HK-2 (cell line): Measurements from ENCODE around the gene BCAP29.
"Not testable (repeated sequence)": the region's sequence is repeated elsewhere in the genome, so short reads cannot be mapped to it uniquely, and the experiment has no call there.

Experiments
- DNase-seq: peaks from one replicate; pipeline ENCODE4 v3.0.0-alpha.2; 2018; ENCODE audit not compliant: unreplicated experiment

The BCAP29 gene, protein sequence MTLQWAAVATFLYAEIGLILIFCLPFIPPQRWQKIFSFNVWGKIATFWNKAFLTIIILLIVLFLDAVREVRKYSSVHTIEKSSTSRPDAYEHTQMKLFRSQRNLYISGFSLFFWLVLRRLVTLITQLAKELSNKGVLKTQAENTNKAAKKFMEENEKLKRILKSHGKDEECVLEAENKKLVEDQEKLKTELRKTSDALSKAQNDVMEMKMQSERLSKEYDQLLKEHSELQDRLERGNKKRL

DNA sequence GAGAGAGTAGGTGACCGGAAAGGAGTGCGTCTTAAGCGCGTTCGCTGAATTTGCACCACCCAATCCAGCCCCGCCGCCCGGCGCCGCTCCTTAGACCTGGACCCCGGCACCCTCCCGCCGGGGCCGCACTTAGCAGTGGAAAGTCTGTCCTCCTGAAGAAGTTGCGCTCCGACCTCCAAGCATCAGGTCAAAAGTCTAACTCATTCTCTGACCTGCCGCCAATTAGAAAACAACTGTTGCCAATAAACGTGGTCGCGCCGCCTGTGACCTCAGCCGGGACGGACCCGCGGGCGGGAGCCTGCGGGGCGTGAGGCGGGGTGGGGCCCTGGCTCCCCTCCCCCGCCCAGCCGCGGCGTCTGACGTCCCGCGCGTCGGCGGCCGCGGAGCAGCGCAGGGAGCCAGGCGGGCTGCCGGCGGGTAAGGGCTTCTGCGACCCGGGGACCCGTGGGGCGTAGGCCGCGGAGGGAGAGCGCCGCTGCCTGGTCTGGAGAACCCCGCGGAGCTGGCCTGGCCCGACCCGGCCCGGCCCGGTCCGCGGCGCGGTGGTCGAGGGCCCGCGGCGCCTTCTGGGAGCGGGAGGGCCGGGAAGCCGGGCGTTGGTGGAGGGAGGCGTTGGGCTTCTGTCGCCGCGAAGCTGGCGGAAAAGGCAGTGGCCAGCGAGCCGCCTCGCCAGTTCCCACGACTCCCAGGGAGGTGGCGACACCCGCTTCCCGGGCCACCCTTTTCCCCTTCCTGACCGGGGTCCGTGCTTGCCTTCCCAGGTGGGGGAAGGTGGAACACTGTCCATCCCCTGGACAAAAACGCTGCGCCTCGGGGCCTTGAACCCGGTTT lies at the start of gene BCAP29:
Gene BCAP29, plus strand, starts transcription at position 362 of the 831 bp plus-strand sequence. CDS start 527 bp downstream, outside the sequence.
- peak; percentile 83 for DNase-seq

DNA sequence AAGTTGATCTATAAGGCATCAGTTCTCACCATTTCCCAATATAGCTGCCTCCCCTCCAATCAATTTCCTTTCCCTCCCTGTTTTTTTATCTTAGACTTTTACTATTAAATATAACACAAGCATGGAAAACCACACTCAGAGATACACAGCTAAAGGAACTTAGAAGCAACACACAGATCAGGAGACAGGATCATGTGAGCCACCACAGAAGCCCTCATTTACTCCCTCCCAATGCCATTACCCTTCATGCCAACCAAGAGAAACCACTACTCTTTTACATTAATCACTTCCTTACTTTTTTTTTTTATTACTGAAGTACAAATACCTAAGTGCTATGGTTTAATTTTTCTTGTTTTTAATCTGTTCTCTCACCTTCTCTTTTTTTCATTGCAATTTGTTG lies 49.3 kb upstream of the BCAP29 start:
- DNase-seq = no peak

DNA sequence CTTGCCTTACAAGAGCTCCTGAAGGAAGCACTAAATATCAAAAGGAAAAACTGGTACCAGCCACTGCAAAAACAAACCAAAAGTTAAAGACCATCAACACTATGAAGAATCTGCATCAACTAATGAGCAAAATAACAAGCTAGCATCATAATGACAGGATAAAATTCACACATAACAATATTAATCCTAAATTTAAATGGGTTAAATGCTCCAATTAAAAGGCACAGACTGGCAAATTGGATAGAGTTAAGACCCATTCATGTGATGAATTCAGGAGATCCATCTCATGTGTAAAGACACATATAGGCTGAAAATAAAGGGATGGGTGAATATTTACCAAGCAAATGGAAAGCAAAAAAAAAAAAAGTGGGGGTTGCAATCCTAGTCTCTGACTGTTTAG lies 45.9 kb upstream of the BCAP29 start:
- DNase-seq = no peak

DNA sequence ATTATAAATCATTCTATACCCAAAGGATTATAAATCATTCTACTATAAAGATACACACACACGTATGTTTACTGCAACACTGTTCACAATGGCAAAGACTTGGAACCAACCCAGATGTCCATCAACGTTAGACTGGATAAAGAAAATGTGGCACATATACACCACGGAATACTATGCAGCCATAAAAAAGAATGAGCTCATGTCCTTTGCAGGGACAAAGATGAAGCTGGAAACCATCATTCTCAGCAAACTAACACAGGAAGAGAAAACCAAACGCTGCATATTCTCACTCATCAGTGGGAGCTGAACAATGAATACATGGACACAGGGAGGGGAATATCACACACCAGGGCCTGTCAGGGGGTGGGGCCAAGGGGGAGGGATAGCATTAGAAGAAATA lies 42.8 kb upstream of the BCAP29 start:
- not testable (repeated sequence) for DNase-seq

DNA sequence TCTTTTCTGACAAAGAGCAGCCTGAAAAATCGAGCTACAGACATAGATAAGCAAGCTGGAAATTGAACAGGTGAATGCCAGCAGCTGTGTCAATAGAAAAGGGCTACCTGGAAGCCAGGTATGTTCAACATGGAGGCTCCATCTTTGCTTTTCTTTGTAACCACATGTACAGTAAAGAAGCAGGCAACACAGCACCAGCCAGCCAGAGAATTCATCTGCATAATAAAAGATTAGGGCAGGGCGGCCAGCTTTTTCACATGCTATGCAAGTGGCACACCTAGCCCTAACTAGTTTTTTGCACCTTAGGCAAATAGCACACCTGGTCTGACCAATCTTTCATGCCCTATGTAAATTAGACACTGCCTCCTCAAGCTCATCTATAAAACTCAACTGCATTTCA lies 42.0 kb upstream of the BCAP29 start:
- no peak for DNase-seq

DNA sequence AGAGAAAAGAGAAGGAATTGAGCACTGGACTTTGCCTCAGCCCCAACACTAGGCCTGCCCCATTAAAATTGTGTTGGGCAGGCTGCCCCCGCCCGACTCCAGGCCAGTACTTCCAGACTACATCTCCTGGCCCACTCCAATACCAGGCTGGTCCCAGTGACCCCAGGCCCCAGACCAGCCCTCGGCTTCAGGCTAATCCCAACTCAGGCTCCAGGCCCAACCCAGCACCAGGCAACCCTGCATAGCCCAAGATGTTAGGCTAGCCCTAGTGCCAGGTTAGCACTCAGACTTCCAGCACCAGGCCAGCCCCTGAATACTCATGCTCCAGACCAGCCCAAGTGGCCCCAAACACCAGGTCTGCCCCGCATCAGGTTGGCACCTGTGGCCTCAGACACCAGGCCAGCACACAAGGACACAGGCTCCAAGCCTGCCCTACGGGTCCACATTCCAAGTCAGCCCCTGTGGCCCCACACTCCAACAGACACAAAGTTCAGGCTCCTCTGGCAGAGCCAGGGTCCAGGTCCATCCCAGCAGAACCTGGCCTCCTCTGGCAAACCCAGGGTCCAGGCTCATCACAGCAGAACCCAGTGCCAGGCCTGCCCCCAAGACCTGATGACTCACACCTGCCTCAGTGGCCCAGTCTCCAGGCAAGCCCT lies 36.6 kb upstream of the BCAP29 start:
- no peak for DNase-seq

DNA sequence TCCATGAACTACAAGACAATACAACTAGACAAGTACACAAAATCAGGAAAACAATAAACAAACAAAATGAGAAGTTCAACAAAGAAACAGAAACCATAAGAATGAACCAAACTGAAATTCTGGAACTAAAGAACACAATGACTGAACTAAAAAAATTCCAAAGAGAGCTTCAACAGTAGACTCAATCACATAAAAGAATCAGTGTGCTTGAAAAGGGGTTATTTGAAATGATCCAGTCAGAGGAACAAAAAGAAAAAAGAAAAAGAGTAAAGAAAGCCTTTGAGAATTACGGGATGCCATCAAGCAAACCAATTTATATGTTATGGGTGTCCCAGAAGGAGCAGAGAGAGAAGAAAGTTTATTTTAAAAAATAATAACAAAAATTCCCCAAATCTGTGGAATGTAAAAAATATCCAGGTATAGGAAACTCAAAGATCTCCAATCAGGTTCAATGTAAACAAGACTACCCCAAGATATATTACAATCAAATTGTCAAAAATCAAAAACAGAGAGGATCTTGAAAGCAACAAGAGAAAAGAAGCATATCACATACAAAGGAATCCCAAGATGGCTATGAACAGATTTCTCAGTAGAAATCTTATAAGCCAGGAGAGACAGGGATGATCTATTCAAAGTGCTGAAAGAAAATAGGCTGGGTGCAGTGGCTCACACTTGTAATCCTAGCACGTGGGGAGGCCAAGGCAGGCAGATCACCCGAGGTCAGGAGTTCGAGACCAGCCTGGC lies 35.0 kb upstream of the BCAP29 start:
- DNase-seq = no peak

DNA sequence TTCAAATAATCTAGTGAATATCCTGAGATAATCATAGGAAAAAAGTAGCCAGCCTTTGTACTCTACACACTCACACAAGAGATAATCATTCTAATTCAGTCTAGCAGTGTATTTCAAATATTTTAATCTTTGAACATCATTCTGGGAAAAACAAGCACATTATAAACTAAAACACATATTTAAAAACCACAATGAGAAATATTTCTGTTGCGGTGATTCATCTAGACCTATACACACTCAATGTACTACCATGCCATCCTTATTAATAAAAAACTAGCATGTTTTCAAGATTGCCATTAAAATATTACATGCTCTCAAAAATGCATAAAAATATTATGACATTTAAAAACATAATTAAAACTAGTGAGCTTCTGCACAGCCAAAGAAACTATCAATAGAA lies 28.1 kb upstream of the BCAP29 start:
- DNase-seq = no peak

DNA sequence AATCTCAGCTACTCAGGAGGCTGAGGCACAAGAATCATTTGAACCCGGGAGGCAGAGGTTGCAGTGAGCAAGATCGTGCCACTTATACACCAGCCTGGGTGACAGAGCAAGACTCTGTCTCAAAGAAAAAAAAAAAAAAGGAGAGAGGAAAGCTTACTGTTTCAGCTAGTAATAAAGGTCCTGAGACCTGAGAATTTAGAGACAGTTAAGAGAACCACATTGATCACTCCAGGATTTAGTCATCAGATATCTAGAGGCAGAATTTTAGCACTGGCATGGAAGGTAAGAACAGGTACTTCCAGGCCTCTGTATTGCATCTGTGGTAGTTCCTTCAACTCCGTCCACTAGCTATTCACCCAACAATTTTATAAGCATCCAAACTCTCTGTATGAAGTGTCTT lies 24.2 kb upstream of the BCAP29 start:
- DNase-seq = no peak

DNA sequence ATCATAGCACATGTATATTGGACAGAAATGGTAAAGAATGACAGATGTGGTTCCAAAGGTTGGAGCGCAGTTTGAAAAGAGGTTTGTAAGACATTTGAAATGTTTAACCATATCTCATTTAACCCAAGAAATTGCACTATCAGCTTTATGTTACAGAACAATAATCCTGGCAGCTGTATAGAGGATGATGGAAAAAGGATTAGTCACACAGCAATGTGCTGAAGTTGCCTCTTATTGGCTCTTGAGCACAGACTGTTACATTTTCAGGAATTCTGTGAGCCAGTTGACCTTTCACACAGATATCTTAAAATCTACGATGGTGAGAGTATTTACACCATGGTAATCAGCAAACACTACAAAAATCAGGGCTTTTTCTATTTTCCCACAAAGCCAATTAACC lies 20.2 kb upstream of the BCAP29 start:
- DNase-seq = no peak

DNA sequence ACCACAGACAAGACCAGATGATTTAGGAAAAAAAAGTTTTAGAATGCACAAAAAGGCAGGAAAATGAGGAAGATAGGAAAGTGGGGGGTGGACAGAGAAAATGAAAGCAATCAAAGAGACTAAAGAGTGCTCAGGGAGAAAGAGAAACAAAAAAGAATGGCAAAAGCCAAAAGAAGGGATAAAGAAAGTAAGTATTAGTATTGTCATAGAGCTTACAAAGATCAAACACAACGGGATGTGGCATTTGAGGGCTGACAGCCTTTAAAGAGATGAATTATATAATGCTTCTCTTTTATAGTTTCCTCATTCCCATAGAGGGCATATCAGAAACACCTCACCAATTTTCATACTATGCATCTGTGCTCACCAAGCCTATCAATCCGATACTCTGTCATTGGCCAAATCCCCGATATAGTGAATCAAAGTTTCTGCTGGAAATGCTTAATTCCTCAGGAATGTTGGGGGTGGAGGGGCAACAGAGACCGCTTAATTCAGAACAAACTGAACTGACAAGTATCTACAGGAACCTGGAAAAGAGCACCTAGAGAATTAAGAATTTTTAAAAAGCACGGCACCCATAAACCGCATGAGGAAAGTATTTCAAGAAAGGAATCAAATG lies 19.0 kb upstream of the BCAP29 start:
- DNase-seq = no peak

DNA sequence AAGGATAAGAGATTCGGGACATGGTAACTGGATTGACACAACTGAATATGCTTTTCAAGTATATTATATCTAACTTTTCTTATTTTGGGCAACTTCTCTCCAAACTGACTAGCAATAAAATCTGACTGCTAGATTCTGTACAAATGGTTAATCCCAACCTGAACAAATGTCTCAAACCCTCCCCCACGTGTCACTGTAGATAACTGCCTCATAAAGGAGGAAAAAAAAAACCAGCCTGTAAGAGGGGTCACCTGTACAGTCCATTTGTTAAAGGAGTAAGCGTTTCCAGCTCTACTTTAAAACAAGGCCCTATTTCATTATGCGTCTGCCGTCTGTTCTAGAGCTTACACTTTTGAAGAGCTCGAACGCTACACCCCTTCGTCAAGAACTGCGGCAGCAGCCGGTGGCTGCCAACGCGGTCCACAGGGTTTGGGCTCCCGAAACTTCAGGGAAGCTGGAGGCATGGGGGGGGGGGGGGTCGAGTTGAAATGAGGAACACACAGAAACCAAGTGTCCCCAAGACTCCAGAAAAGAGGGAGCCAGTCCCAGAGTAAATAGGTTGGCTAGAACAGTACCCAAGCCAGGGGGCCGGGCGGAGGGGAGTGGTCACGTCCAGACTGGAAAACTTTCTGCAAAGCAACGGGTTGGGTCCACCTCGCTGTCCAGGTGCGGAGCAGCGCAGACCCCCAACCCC lies 16.8 kb upstream of the BCAP29 start:
- DNase-seq = no peak

DNA sequence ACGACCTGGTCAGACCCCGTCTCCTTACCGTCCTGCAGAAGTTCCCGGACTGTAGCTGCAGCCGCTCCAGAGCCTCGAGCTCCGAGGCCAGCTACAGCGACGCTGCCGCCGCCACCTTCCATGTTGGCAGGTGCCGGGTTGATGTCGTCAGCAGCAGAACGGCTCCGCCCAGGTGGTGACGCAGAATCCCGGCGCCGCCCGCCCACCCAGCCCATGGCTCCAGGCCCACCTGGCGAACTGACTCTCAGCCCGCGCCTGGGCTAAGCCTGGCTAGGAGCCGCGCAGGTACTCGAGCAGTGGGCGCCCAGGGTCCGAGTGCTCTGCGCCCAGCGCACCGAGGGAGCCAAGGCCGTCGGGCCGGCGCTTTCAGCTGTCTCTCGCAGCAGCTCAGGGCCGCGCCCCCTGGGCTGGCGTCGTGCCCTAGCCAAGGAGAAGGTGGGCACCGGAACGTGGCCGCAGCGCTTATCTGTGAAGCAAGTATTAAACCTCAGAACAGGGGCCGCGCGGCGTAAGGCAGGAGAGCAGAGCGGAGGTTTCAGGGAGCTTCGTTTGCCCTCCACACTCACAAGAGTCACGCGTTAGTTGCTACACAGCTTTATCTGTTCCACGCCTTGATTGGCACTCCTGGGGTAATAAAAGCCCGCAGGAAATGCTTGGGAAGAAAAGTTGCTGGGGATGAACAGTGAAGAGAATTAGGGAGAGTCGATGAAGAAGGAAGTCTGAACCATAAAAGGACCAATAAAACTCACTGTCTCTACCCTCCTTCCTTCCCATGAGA lies 16.1 kb upstream of the BCAP29 start, which contains the start of the genes COG5 and DUS4L:
Gene COG5, minus strand, starts transcription at position 146 of the 778 bp plus-strand sequence. Its CDS starts 24 bp downstream, at position 122.
Gene DUS4L, plus strand, starts transcription at position 197 of the 778 bp plus-strand sequence. CDS start 3,100 bp downstream, outside the sequence.
- peak; percentile 87 for DNase-seq

DNA sequence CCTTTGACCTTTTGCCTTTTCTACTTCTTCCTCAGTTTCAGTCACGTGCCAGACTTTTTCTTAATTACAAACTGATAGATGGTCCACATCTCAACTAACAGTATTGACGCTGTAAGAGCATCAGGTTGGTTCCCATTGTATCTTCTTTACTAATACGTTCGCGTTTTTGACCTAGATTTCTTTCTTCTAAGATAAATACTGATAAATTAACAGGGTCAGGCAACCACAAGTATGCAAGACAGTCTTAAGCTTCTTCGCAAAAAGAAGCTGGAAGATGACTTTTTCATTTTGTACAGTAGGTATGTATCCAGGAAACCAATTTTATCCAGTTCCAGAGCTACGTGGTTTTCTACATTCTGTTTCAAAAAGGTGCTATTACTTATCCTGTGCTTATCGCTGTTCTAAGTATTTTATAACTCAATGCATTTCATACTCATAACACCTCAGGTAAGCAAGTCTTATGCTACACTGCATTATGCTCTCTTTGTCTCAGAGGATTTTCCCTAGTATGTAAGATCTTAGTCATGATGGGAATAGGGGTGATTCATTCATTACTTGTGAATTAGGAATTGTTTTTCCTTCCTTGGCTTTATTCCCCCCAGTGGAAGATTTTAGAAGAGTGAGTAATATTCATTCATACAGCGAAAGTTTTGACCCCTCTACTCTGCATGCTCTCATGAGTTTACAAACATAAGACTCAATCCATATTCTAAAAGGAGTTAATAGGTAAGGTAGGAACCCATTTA lies 15.3 kb upstream of the BCAP29 start:
- DNase-seq = no peak

DNA sequence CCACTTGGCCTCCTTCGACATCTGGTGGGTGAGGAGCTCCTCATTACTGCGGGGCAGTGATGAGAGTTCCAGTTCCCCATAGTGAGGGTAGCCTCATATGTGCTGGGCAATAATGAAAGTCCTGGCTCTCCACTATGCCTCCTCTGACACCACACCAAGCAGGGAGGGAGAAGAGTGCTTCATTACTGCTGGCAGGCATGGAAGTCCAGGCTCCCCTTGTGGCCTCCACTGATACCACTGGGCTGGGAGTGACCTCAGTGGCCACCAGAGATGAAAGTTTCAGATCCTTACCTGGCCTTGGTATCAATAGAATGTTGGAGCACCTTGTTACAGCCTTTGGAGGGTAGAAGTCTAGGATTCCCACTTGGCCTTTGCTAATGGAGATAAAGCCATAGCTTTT lies 9.7 kb upstream of the BCAP29 start:
- DNase-seq = no peak

DNA sequence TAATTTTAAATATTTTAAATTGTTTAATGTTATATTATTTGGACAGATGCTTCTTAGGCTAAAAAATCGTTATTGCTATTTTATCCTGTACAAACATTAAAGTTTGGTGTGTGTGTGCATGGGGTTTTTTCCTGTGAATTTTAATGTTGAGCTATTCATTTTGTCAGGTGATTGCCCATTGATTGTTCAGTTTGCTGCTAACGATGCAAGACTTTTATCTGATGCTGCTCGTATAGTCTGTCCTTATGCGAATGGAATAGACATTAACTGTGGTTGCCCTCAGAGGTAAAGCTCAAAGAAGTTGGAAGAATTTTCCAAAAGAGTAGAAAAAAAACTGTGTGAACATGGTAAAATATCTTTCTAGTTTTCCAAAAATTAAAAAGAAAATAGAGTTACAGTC lies 6.5 kb upstream of the BCAP29 start:
- no peak for DNase-seq

DNA sequence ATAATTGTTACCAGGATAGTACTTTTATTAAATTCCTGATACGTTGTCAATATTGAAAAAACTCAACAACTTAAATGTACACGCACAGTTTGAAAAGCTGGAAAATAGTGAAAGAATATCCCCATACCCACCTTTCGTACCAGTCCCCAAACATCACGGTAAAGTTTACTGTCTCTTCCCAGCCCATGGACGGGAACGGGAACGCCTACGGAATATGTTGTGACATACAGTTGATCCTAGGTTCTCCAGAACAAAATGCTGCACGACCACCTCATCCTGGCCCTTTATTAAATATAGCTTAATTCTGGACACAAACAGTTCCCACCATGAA lies 527 bp upstream of the BCAP29 start:
- no peak for DNase-seq

DNA sequence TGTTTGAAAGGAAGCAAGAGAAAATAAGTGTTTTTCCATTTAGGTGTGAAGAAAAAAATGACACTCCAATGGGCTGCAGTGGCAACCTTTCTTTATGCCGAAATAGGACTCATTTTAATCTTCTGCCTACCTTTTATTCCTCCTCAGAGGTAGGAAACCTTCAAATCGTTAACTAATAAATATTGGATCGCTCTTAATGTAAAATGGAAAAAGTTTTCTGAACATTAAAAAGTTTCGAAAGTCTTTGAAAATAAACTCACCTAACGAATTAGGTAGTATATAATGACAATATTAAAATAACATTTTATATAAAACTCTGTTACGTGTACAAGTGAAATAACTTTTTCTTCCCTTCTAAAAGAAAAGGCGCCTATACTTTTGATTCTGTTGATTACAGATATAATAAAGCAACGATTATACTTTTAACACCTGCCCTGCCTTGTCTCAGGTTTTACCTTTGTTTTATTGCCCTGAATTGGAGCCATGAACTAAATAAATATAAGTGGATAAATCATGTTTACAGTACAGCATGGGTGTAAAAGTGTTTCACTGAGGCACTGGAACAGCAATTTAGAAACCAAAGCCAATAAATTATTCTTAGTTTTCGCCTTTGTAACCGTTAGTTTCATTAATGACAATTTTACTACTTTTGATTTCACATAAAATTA lies 804 bp downstream of the BCAP29 start:
- DNase-seq = no peak
